Body of pancreas (tissue), 4 donors: ENCODE data around the gene TRH. TPM values are rescaled to one million over a fixed set of nuclear protein-coding genes. Genes with fewer than 3 reads are reported as not detected.

Experiments used
- ATAC-seq: fragments of 150-250 bp; one replicate; pipeline ENCODE4 v1.9.1; 2016
- DNase-seq, 4 donors: peaks; one replicate each; pipeline ENCODE4 v3.0.0-alpha.2; 2019
- H3K27ac ChIP-seq, 4 donors: fragments of 200-600 bp; sonication (generic); 1 replicate in 3 of 4; 2 replicates in 1 of 4; pipeline versions ENCODE4 v1.5.1 to v1.6.1; 2016 to 2019; ENCODE audit warnings: mild to moderate bottlenecking in 1 of 4, mixed read lengths in 1 of 4, moderate library complexity in 1 of 4
- H3K27me3 ChIP-seq, 2 donors: fragments of 200-600 bp; sonication (generic); one replicate each; pipeline ENCODE4 v1.6.0; 2016; ENCODE audit warnings: mild to moderate bottlenecking in 1 of 2
- H3K36me3 ChIP-seq, 2 donors: fragments of 200-600 bp; sonication (generic); replicated peaks in 1 of 2; 2 replicates each; pipeline ENCODE4 v1.5.1; 2016; ENCODE audit warnings: low read depth in 2 of 2; ENCODE audit not compliant: insufficient read depth in 1 of 2
- H3K4me1 ChIP-seq: fragments of 200-600 bp; sonication (generic); one replicate; pipeline ENCODE4 v1.6.0; 2016
- H3K4me3 ChIP-seq, 2 donors: fragments of 200-600 bp; sonication (generic); 1 replicate in 1 of 2; 2 replicates in 1 of 2; pipeline ENCODE4 v1.5.1; 2016 to 2019
- H3K9me3 ChIP-seq, 3 donors: fragments of 200-600 bp; sonication (generic); 1 replicate in 2 of 3; 2 replicates in 1 of 3; pipeline ENCODE4 v1.5.1; 2016
- CTCF ChIP-seq, 7 experiments: fragments of 450-650 bp in 4 of 7; fragments of 200-600 bp in 3 of 7; sonication (generic) in 3 of 7; IDR thresholded peaks; one replicate each; pipeline ENCODE4 v1.5.1; 2016 to 2019; ENCODE audit warnings: antibody characterized with exemption in 7 of 7
- POLR2A ChIP-seq, 3 donors: fragments of 450-650 bp; IDR thresholded peaks; one replicate each; pipeline ENCODE4 v1.6.1; 2016; ENCODE audit warnings: antibody characterized with exemption in 3 of 3, mild to moderate bottlenecking in 2 of 3
- WGBS, 2 donors: methylation state at CpG; one replicate each; pipeline ENCODE4 v1.1.5; 2017; 5-methylcytosine and 5-hydroxymethylcytosine counted together
- intact Hi-C: fragments of 100-400 bp; cut with DNase I; formaldehyde crosslinking; loops from one replicate; pipeline ENCODE4 v1.15.1; 2023
- total RNA-seq, 2 donors: library from RNA; depleted of rRNA; stranded (reverse); fragments of >200 nt; gene quantifications; one replicate each; pipeline ENCODE4 v1.1.0, GENCODE V29; 2016

TRH gene
- total RNA-seq, 2 donors from 2014 or later, result not detected

DNA sequence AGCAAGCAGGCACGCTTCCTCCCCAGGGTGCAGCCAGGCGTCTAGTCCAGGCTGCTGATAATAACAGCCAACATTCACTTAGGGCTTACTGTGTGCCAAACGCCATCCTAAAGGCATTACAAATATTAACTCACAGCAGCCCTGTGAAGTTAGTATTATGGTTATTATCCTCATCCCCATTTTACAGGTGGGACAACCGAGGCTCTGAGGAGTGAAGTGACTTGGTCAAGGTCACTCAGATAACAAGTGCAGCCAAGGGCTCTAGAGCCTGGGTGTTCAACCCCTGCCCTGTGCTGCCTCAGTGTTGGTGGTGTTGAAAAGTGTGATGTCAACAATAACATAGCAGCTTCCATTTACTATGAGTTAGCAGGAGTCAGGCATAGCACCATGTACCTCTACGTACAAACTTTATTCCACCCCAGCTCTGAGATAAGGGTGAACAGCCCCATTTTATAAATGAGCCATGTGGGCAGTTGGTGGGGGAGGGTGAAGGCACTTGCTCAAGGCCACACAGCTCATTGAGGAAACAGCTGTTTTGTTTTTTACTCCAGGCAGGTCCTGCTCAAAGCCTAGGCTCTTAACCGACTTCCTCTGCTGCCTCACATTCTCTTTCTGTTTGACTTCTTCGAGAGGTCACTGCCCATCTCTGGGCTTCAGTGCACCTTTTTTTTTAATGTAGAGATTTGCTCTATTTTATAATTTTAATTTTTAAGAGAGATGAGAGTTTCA is 24.0 kb upstream of the TRH start:
- H3K36me3 ChIP-seq, result no peaks in the 10 kb centered on the region
- H3K27me3 ChIP-seq, result no peaks in the 10 kb centered on the region
- TF ChIP-seq POLR2A (IDR thresholded peaks at IDR 0.05) (no peak), CTCF (IDR thresholded peaks at IDR 0.05) (no peak)
- ATAC-seq (no peak), DNase-seq (peak in 1 of 4 donors; percentile 22)
- no peaks in the 10 kb centered on the region for H3K4me1 ChIP-seq
- intact Hi-C loops, result no loop called here
- H3K4me3 ChIP-seq, result no peak overlapping the region
- H3K27ac ChIP-seq, result no peak overlapping the region
- WGBS, 2 donors, result 39 to 41% methylated on average over 6 to 7 of the region's 7 CpGs
- H3K9me3 ChIP-seq, result no peaks in the 10 kb centered on the region

- intact Hi-C loops, result no loop called here
- Histone ChIP-seq H3K9me3 (no peaks in the 10 kb centered on the region), H3K27ac (no peak overlapping the region), H3K27me3 (no peaks in the 10 kb centered on the region), H3K4me1 (no peaks in the 10 kb centered on the region), H3K36me3 (no peaks in the 10 kb centered on the region), H3K4me3 (no peak overlapping the region)
- 78 to 85% methylated on average over 6 of the region's 6 CpGs for WGBS, 2 donors
- TF ChIP-seq CTCF (IDR thresholded peaks at IDR 0.05) (no peak), POLR2A (IDR thresholded peaks at IDR 0.05) (no peak)
- DNase-seq (no peak), ATAC-seq (no peak)
Measured at GRCh38 chr3:129952556-129953355, 21.8 kb upstream of the TRH start.

- no peaks in the 10 kb centered on the region for H3K9me3 ChIP-seq
- H3K27ac ChIP-seq, result no peak overlapping the region
- H3K36me3 ChIP-seq, result no peaks in the 10 kb centered on the region
- ATAC-seq (no peak), DNase-seq (no peak)
- TF ChIP-seq POLR2A (IDR thresholded peaks at IDR 0.05) (no peak), CTCF (IDR thresholded peaks at IDR 0.05) (no peak)
- H3K27me3 ChIP-seq, result no peaks in the 10 kb centered on the region
- H3K4me1 ChIP-seq, result no peaks in the 10 kb centered on the region
- intact Hi-C loops, result no loop called here
- no peak overlapping the region for H3K4me3 ChIP-seq
- 36 to 37% methylated on average over 5 of the region's 5 CpGs for WGBS, 2 donors
Measured at GRCh38 chr3:129953621-129954020, 20.9 kb upstream of the TRH start.

DNA sequence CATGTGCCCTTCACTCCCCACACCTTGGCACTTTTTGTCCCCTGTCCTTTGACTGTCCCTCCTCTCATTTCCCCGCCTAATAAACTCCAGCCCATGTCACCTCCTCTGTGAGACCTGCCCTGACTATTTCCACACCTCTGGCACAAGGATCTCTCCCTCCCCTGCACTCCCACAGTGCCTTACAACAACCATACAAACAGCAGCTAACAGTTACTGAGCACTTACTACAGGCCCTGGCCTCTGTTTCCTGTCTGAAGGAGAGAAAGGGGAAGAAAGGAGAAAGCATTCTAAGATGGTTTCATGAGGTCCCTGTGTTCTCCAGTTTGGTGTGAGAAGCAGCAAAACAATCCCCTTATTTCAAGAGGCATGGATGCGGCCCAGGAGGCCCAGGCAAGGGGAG is 20.0 kb upstream of the TRH start:
- 31 to 41% methylated on average over 2 of the region's 2 CpGs for WGBS, 2 donors
- DNase-seq (no peak), ATAC-seq (no peak)
- Histone ChIP-seq H3K36me3 (no peaks in the 10 kb centered on the region), H3K27me3 (no peaks in the 10 kb centered on the region), H3K9me3 (no peaks in the 10 kb centered on the region), H3K27ac (no peak overlapping the region), H3K4me1 (no peaks in the 10 kb centered on the region), H3K4me3 (no peak overlapping the region)
- intact Hi-C loops, result no loop called here
- TF ChIP-seq CTCF (IDR thresholded peaks at IDR 0.05) (no peak), POLR2A (IDR thresholded peaks at IDR 0.05) (no peak)
